GM21381 (cell line): ENCODE results near the gene IGF2BP2.

Experiments
- ATAC-seq: cut with Tn5 transposase; IDR thresholded peaks from one replicate; pipeline ENCODE4 v1.9.1; 2021; ENCODE audit warnings: mild to moderate bottlenecking, moderate library complexity; ENCODE audit not compliant: unreplicated experiment

IGF2BP2 gene

GRCh38 chr3:185737740-185738680 is 86.8 kb downstream of the IGF2BP2 start:
- no peak for ATAC-seq

- ATAC-seq, result no peak
Measured at GRCh38 chr3:185737020-185737419, 87.8 kb downstream of the IGF2BP2 start.

- no peak for ATAC-seq
Measured at GRCh38 chr3:185734725-185735096, 90.1 kb downstream of the IGF2BP2 start.

GRCh38 chr3:185733980-185734724 is 90.7 kb downstream of the IGF2BP2 start:
- no peak for ATAC-seq

GRCh38 chr3:185732782-185733181 is 92.1 kb downstream of the IGF2BP2 start:
- no peak for ATAC-seq

- no peak for ATAC-seq
Measured at GRCh38 chr3:185730550-185730949, 94.3 kb downstream of the IGF2BP2 start.

- no peak for ATAC-seq
Measured at GRCh38 chr3:185729337-185730055, 95.3 kb downstream of the IGF2BP2 start.

- no peak for ATAC-seq
Measured at GRCh38 chr3:185728630-185729336, 96.1 kb downstream of the IGF2BP2 start.

- ATAC-seq, result no peak
Measured at GRCh38 chr3:185727873-185728272, 97.0 kb downstream of the IGF2BP2 start.

- ATAC-seq, result no peak
Measured at GRCh38 chr3:185726254-185726967, 98.4 kb downstream of the IGF2BP2 start.

GRCh38 chr3:185724761-185725160 is 100.1 kb downstream of the IGF2BP2 start:
- no peak for ATAC-seq

GRCh38 chr3:185724251-185724650 is 100.6 kb downstream of the IGF2BP2 start:
- ATAC-seq, result no peak

GRCh38 chr3:185722881-185723280 is 102.0 kb downstream of the IGF2BP2 start:
- no peak for ATAC-seq

GRCh38 chr3:185721970-185722369 is 102.9 kb downstream of the IGF2BP2 start:
- no peak for ATAC-seq

GRCh38 chr3:185720326-185720725 is 104.5 kb downstream of the IGF2BP2 start:
- no peak for ATAC-seq

- no peak for ATAC-seq
Measured at GRCh38 chr3:185718736-185719593, 105.9 kb downstream of the IGF2BP2 start.

- ATAC-seq, result no peak
Measured at GRCh38 chr3:185717627-185718402, 107.0 kb downstream of the IGF2BP2 start.

- ATAC-seq, result no peak
Measured at GRCh38 chr3:185717121-185717520, 107.7 kb downstream of the IGF2BP2 start.
